AG04449 (cell line): Measurements from ENCODE around the gene SDR42E1.

ENCODE experiments used
- CTCF ChIA-PET: fragments of 350-600 bp; formaldehyde crosslinking; extraction: SDS; loops from one replicate; lab custom pipeline; 2021; ENCODE audit warnings: antibody characterized with exemption; lab: Yijun Ruan, JAX
- POLR2A ChIA-PET: fragments of 400-600, 350-600 bp; formaldehyde crosslinking; extraction: SDS; loops from one replicate; lab custom pipeline; 2020; ENCODE audit warnings: antibody characterized with exemption, inconsistent platforms; lab: Yijun Ruan, JAX
- DNase-seq: peaks from one replicate; pipeline ENCODE4 v3.0.0-alpha.2; 2010; ENCODE audit warnings: low read depth, low spot score
- H3K4me3 ChIP-seq: 2 replicates; pipeline ENCODE4 v1.5.1; 2011; ENCODE audit warnings: low read depth, mild to moderate bottlenecking, control low read depth, low read length
- CTCF ChIP-seq: IDR thresholded peaks from one replicate; pipeline ENCODE4 v1.5.1; 2011; ENCODE audit warnings: mild to moderate bottlenecking, moderate library complexity, low read length, control low read depth, inconsistent platforms; ENCODE audit not compliant: insufficient read depth; ENCODE audit errors: missing control alignments

The SDR42E1 gene

GRCh38 chr16:82006036-82006435 lies 5.2 kb downstream of the SDR42E1 start:
- DNase-seq: no peak
- POLR2A ChIA-PET: no interaction called here
- CTCF ChIA-PET: no interaction called here
- TF ChIP-seq CTCF: no peak
- H3K4me3 ChIP-seq: no peak overlapping the region

GRCh38 chr16:82005027-82005830 lies 6.0 kb downstream of the SDR42E1 start:
- POLR2A ChIA-PET: no interaction called here
- no peak overlapping the region for H3K4me3 ChIP-seq
- TF ChIP-seq CTCF: no peak
- CTCF ChIA-PET: no interaction called here
- DNase-seq: no peak

GRCh38 chr16:82004601-82005000 lies 6.7 kb downstream of the SDR42E1 start:
- POLR2A ChIA-PET: no interaction called here
- no peak for TF ChIP-seq CTCF
- CTCF ChIA-PET: no interaction called here
- H3K4me3 ChIP-seq: no peak overlapping the region
- no peak for DNase-seq

- no peak for TF ChIP-seq CTCF
- H3K4me3 ChIP-seq: no peak overlapping the region
- ChIA-PET CTCF (no interaction called here), POLR2A (no interaction called here)
- DNase-seq: no peak
These were observed 8.4 kb downstream of the SDR42E1 start for GRCh38 chr16:82002831-82003230.

- ChIA-PET POLR2A (no interaction called here), CTCF (interaction anchor here (1.3 kb wide), 1 partner anchor 57 kb away, joined by 4 read pairs; no protein-coding TSS in a partner anchor)
- no peak overlapping the region for H3K4me3 ChIP-seq
- DNase-seq: no peak
- no peak for TF ChIP-seq CTCF
These were observed 13.5 kb downstream of the SDR42E1 start for GRCh38 chr16:81997738-81998137.

GRCh38 chr16:81996664-81997509 lies 14.4 kb downstream of the SDR42E1 start:
- CTCF ChIA-PET: interaction anchor here (1.3 kb wide), 1 partner anchor 56 kb away, joined by 4 read pairs; no protein-coding TSS in a partner anchor
- POLR2A ChIA-PET: no interaction called here
- no peak overlapping the region for H3K4me3 ChIP-seq
- DNase-seq: no peak
- no peak for TF ChIP-seq CTCF
